NCI-H187 treated with DMSO at 0.1 percent for 48 hours (cell line): ENCODE measurements around the gene BHLHE40.

Source experiments
- DNase-seq: peaks from one replicate; lab custom pipeline; 2025; lab: John Stamatoyannopoulos, UW

Gene BHLHE40

GRCh38 chr3:4983739-4984510 is 4.7 kb downstream of the BHLHE40 start:
- DNase-seq: no peak

- no peak for DNase-seq
Observed at GRCh38 chr3:4984511-4984864, 5.3 kb downstream of the BHLHE40 start.

- DNase-seq: no peak
Observed at GRCh38 chr3:4985330-4986174, 6.3 kb downstream of the BHLHE40 start.

GRCh38 chr3:4986175-4986781 is 7.0 kb downstream of the BHLHE40 start:
- DNase-seq: no peak

GRCh38 chr3:4986782-4987537 is 7.7 kb downstream of the BHLHE40 start:
- DNase-seq: no peak

- no peak for DNase-seq
Observed at GRCh38 chr3:4987538-4988296, 8.5 kb downstream of the BHLHE40 start.

- DNase-seq: no peak
Observed at GRCh38 chr3:4988983-4989834, 10.0 kb downstream of the BHLHE40 start.

GRCh38 chr3:4990069-4990468 is 10.8 kb downstream of the BHLHE40 start:
- no peak for DNase-seq

GRCh38 chr3:4992118-4992517 is 12.9 kb downstream of the BHLHE40 start:
- no peak for DNase-seq

- DNase-seq: no peak
Observed at GRCh38 chr3:4993276-4994143, 14.3 kb downstream of the BHLHE40 start.

GRCh38 chr3:4994144-4994730 is 15.0 kb downstream of the BHLHE40 start:
- no peak for DNase-seq

GRCh38 chr3:4994823-4995499 is 15.7 kb downstream of the BHLHE40 start:
- no peak for DNase-seq

- no peak for DNase-seq
Observed at GRCh38 chr3:4995500-4996053, 16.3 kb downstream of the BHLHE40 start.

GRCh38 chr3:4996223-4996765 is 17.1 kb downstream of the BHLHE40 start:
- no peak for DNase-seq

- DNase-seq: no peak
Observed at GRCh38 chr3:4996771-4997291, 17.6 kb downstream of the BHLHE40 start.

- no peak for DNase-seq
Observed at GRCh38 chr3:4997946-4998345, 18.7 kb downstream of the BHLHE40 start.

GRCh38 chr3:4999531-5000184 is 20.4 kb downstream of the BHLHE40 start:
- no peak for DNase-seq
